HG03175 (cell line): Measurements from ENCODE around the gene USP17L12.
"Not testable (repeated sequence)": the region's sequence is repeated elsewhere in the genome, so short reads cannot be mapped to it uniquely, and the experiment has no call there.

ENCODE experiments used
- ATAC-seq: cut with Tn5 transposase; IDR thresholded peaks from one replicate; pipeline ENCODE4 v1.9.1; 2021; ENCODE audit warnings: mild to moderate bottlenecking, moderate library complexity; ENCODE audit not compliant: unreplicated experiment

The USP17L12 gene

GRCh38 chr4:9219852-9220251 lies at the start of gene USP17L12:
TSS of gene USP17L12 (plus strand) at chr4:9220152. CDS start at chr4:9220152, 0 bp downstream.
- ATAC-seq: not testable (repeated sequence)

- not testable (repeated sequence) for ATAC-seq
Observed at GRCh38 chr4:9210357-9210756, 9.6 kb upstream of the USP17L12 start, which contains the start of gene USP17L10. TSS of gene USP17L10 (plus strand) at chr4:9210657. CDS start at chr4:9210657, 0 bp downstream.

- ATAC-seq: not testable (repeated sequence)
Observed at GRCh38 chr4:9214701-9215100, 5.3 kb upstream of the USP17L12 start.

- not testable (repeated sequence) for ATAC-seq
Observed at GRCh38 chr4:9215105-9215504, 4.8 kb upstream of the USP17L12 start, which contains the start of gene USP17L11. TSS of gene USP17L11 (plus strand) at chr4:9215405. CDS start at chr4:9215405, 0 bp downstream.

GRCh38 chr4:9224596-9224995 lies 4.6 kb downstream of the USP17L12 start, which contains the start of gene USP17L13:
TSS of gene USP17L13 (plus strand) at chr4:9224896. CDS start at chr4:9224896, 0 bp downstream.
- not testable (repeated sequence) for ATAC-seq

- not testable (repeated sequence) for ATAC-seq
Observed at GRCh38 chr4:9230249-9230648, 10.3 kb downstream of the USP17L12 start.

- not testable (repeated sequence) for ATAC-seq
Observed at GRCh38 chr4:9234085-9234484, 14.1 kb downstream of the USP17L12 start, which contains the start of gene USP17L15. TSS of gene USP17L15 (plus strand) at chr4:9234385. CDS start at chr4:9234385, 0 bp downstream.

- not testable (repeated sequence) for ATAC-seq
Observed at GRCh38 chr4:9238461-9238860, 18.5 kb downstream of the USP17L12 start.

- ATAC-seq: not testable (repeated sequence)
Observed at GRCh38 chr4:9243579-9243978, 23.6 kb downstream of the USP17L12 start, which contains the start of gene USP17L17. TSS of gene USP17L17 (plus strand) at chr4:9243879. CDS start at chr4:9243879, 0 bp downstream.

- not testable (repeated sequence) for ATAC-seq
Observed at GRCh38 chr4:9247953-9248680, 28.2 kb downstream of the USP17L12 start, which contains the start of gene USP17L18. TSS of gene USP17L18 (plus strand) at chr4:9248630. CDS start at chr4:9248630, 0 bp downstream.

GRCh38 chr4:9253078-9253477 lies 33.1 kb downstream of the USP17L12 start, which contains the start of gene USP17L19:
TSS of gene USP17L19 (plus strand) at chr4:9253378. CDS start at chr4:9253378, 0 bp downstream.
- ATAC-seq: not testable (repeated sequence)

- ATAC-seq: not testable (repeated sequence)
Observed at GRCh38 chr4:9257824-9258223, 37.9 kb downstream of the USP17L12 start, which contains the start of gene USP17L20. TSS of gene USP17L20 (plus strand) at chr4:9258124. CDS start at chr4:9258124, 0 bp downstream.

- not testable (repeated sequence) for ATAC-seq
Observed at GRCh38 chr4:9262572-9262971, 42.6 kb downstream of the USP17L12 start, which contains the start of gene USP17L21. TSS of gene USP17L21 (plus strand) at chr4:9262872. CDS start at chr4:9262872, 0 bp downstream.

GRCh38 chr4:9267319-9267718 lies 47.4 kb downstream of the USP17L12 start, which contains the start of gene USP17L22:
TSS of gene USP17L22 (plus strand) at chr4:9267619. CDS start at chr4:9267619, 0 bp downstream.
- not testable (repeated sequence) for ATAC-seq
